Left lobe of liver (tissue), 2 donors: ENCODE measurements around the gene PTGIR. TPM values are rescaled to one million over a fixed set of nuclear protein-coding genes. Genes with fewer than 3 reads are reported as not detected.
"Not testable (repeated sequence)": the region's sequence is repeated elsewhere in the genome, so short reads cannot be mapped to it uniquely, and the experiment has no call there.

Experiments
- ATAC-seq: fragments of 200-7000 bp; cut with Tn5 transposase; one replicate; pipeline ENCODE4 v1.9.1; 2020; ENCODE audit warnings: mild to moderate bottlenecking, moderate library complexity
- DNase-seq: peaks from one replicate; pipeline ENCODE4 v3.0.0-alpha.2; 2020; ENCODE audit warnings: low spot score
- total RNA-seq: library from RNA; stranded (reverse); gene quantifications from one replicate; pipeline ENCODE4 v1.2.1, GENCODE V29; 2021
- donor health status: DM: no; HTN: no; CAD: no; lungs with moderate emphysema.
- donor health status: DM: no; HTN: yes; CAD: no.

The PTGIR gene
- total RNA-seq, 1 donor from 2014 or later, result 3.0 TPM

DNA sequence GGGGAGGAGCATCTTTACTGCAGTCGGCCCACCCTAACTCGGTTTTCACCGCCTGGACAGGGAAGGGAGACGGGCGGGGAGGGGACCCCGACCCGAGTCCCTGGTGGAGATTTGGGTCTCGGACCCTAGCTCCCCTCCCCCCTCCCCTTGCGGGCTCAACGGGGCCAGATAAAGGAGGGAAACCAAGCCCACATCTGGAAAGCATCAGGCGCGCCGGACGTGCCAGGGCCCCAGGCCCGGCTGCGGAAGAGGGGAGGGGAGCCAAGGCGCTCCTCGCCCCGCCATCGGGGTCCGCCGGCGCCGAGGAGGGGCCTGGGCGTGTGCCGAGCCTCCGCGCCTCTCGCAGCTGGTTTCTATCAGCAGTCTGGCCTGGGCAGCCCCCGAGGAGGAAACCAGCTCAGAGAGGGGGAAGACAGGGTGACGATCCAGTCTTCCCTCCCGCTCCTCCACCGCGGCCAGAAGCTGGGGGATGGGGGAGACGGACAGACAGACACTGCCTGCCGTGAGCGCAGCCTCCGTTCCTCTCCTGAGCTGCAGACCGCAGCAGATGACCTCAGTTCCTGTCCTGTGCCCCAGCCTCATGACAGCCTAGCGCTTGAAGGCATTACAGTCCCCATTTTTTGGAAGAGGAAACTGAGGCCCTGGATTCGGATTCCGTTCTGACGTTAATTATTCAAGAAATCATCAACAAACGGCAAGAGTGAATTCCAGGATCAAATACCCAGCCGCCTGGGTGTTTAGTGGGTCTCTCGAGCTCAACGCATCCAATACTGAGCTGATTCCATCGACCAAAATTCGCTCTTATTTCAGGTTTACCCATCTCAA is 14.7 kb upstream of the PTGIR start:
- DNase-seq, result no peak
- peak; percentile 37 for ATAC-seq

DNA sequence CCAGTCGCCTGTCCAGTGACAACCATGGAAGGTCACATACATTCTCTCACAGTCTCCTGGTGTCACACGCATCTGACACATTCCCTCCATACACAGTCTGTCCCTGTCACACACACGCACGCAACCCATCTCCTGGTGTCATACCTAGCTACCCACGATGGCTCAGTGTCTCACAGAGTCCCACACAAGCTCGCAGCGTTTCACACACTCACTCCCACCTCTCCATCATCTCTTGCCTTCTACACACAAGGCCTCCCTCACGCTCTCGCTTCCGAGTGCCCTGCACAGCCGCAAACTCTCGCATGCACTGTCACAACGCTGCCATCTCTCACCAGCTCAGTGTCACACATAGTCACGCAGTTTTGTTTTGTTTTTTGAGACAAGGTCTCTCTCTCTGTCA is 12.3 kb upstream of the PTGIR start:
- no peak for DNase-seq

DNA sequence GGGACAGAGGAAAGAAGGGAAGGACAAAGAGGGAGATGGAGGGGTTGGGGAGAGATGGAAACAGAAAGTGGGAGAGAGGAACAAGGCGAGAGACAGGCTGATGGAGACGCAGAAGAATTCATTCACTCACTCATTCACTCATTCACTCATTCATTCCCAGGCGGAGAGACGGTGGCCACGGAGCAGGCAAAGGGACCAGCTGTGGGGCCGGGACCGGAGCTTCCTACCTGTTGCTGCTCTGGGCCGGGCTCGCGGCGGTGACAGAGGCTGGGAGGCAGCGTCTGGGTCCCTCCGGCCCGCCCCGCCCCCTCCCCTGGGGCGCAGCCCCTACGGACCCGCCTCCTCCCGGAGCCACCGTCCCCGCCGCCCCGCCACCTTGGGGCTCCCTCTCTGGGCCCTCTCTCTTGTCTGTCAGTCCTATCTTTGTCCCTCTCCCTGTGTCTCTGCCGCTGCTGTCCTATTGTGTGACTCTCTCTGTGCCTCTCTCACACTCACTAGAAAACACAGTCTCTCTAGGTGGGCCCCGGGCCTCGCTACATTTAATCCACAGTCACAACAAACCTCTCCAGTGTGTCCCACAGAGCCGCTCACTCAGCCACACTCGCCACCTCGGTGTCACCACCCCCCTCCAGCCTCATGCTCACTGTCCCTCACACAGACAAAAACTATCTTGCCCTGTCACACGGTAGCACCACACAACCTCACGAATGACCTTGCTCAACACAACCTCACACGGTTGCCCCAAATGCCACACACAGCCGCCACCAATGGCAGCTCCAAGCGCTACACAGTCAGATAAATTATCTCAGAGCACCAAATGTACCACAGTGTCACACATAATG is 11.3 kb upstream of the PTGIR start, which contains the start of gene GNG8:
GNG8 (minus strand) TSS at position 283 of the 842 bp plus-strand sequence. CDS start 1,520 bp downstream, outside the sequence.
- DNase-seq, result no peak

More for the DNA sequence above, 12.3 kb upstream of the PTGIR start:
- no peak for ATAC-seq

DNA sequence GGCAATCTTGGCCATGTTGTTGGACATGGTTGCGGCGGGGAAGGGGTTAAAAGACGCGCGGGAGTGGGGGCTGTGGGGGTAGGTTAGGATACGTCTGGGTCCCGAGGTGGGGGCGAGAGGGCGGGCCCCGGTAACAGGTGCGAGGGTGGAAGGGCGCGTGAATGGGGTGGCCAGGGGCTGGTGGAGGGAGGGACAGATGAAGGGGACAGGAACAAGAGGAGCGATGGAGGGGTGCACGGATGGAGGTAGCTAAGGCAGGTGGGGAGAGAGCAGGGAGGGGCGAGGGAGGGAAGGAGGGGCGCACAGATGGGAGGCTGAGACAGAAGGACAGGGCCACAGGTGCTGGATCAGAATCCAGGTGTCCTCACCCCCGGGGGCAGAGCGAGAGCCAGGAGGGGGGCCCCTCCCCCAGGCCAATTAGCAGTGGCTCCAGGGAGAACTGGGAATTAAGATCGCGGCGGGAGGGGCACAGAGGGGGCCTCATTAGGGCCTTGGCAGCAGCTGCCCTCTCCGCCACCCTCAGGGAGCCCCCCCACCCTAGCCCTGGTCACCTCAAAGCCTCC is 9.8 kb upstream of the PTGIR start:
- ATAC-seq, result no peak
- no peak for DNase-seq

More for the DNA sequence above, 11.3 kb upstream of the PTGIR start, which contains the start of gene GNG8:
- ATAC-seq, result no peak

DNA sequence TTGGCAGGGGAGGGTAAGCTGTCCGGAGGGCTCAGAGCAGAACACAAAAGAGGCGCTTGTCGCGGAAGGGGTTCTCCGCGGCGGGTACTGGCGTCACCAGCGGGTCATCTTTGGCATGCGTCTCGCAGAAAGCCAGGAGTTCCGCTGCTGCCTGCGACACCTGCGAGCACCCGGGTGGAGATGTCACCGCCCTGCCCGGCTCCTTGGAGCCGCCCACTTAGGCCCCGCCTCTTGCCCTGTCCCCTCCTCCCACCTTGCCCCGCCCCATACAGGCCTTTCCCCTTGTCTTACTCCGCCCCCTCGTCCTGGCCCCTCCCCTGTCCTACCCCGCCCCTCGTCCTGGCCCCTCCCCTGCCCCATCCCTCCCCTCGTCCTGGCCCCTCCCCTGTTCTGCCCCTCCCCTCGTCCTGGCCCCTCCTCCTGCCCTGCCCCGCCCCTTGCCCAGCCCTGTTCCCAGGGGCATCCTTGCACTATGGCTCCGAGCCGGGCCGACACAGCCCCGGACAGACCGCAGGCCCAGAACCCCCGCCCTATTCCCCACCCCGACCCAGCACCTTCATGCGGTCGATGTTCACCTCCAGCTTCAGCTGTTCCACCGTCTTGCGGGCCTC is 9.3 kb upstream of the PTGIR start:
- peak; percentile 53 for ATAC-seq
- DNase-seq, result no peak

DNA sequence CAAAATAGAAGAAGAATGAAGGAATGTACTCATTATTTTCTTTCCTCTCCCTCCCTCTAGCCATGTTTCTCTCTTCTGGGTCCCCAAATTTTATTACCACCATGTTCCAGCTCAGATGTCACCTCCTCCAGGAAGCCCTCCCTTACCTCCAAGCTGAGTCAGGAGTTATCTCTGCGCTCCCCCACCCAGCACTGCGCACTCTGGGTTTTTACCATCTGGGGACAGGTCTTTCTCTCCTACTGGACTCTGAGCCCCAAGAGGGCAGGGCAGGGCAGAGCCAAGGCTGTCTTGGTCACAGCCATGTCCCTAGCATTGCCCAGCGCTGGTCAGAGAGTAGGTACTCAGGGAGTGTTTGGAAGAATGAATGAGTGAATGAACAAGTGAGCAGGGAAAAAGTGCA is 8.2 kb upstream of the PTGIR start:
- DNase-seq (no peak), ATAC-seq (no peak)

DNA sequence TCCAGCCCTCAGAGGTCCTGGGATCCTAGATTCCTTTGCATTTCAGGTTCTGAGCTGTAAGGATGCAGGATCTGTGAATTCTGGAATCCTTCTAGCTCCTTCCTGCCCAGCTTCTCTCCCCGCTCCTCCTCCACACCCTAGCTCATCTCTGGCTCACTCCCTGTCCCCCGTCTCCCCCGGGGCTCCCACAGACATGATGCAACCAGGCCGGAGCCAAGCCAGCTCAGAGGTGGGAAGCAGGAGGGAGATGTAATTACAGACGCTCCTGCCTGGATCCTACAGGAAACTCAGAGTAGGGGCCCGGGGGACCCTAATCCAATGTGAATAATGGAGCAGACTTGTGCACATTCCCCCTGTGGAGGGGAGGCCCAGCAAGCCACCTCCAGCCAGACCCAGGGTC is 6.6 kb upstream of the PTGIR start:
- no peak for ATAC-seq
- DNase-seq, result no peak

DNA sequence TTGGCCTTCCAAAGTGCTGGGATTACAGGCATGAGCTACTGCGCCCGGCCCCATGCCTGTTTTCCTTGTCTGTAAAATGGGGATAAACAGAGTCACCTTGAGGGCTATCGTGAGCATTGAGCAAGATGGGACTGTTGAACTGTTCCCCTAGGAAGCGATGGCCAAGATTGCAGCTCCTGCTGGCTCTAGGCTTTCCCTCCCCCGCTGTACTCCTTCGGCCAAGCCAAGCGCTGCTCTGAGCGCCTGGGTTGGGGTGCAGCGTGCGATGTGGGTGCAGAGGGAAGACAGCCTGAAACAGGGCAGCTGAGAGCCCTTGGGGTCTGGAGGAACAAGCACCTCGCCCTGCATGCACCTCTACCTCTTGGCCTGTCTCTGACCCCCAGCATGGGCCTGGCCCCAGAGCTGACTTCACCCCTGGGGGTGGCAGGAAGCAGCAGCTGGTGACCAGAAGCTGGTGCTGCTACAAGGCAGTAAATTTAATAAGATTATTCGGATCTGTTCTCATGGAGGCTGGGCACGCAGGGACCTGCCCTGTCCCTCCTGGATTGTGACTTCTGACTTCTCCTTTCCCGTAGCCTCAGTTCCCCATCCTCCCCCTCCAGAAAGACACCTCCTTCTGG is 5.8 kb upstream of the PTGIR start:
- no peak for ATAC-seq
- no peak for DNase-seq

DNA sequence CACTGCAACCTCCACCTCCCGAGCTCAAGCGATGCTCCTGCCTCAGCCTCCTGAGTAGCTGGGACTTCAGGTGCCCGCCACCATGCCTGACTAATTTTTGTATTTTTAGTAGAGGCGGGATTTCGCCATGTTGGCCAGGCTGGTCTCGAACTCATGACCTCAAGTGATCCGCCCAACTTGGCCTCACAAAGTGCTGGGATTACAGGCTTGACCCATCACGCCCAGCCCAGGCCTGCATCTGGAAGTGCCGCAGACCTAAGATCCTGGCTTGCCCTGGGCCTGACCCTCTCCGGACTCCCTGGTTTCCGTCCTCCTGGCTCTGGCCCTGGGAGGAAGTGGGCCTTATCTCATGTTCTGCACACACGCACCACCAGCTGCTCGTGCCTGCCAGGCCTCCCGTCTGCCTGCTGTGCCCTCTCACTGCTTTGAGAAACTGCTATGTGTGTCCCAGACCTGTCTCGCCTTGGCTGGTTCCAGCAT is 4.7 kb upstream of the PTGIR start:
- DNase-seq (no peak), ATAC-seq (peak; percentile 51)

DNA sequence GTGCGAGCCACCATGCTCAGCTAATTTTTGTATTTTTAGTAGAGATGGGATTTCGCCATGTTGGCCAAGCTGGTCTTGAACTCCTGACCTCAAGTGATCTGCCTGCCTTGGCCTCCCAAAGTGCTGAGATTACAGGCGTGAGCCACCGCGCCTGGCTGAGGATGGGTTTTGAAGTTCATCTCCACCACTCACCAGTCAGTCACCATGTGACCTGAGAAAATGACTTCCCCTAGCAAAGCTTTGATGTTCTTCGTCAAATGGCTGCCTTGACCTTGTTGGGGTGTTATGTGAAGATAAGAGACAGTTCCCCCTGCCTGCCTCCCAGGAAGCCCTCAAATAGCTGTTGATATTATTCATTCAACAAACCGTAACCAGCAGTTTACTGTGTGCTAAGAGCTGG is 4.1 kb upstream of the PTGIR start:
- ATAC-seq, DNase-seq: not testable (repeated sequence)

DNA sequence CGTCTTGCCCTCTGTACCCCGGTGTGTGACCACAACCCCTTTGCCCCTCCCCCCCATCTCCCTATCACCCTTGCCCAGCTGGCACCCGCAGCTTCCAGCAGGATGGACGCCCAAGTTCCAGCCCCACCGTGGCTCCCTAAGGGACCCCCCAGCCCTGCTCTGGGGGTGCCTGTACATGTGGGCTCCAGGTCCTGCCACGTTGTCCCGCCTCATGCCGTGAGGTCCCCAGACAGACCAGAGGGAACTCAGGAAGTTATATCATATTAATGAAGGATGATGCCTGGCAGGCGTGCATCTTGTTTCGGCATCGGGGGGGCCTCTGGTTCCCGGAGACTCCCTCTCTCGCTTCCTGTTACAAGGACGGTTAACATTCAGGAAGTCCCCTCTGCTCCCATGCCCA is 1.6 kb upstream of the PTGIR start:
- ATAC-seq, result no peak
- no peak for DNase-seq

DNA sequence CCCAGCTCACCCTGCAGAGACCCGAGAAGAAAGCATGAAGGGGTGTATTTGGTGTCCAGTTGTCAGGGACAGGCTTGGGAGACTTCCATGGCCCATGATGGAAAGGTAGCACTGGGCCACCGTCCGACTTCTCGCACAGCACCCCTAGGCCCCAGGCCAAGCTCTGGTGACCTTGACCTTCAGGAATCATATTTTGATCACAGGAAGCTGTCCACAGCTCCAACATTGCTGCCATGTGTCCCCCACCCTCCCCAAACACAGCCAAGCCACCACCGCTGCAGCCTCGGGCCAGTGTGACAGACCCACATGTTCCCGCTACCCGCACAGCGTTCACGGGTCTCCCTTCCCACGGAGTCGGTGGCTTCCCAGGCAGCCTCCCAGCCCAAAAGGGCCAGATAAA is 842 bp upstream of the PTGIR start:
- ATAC-seq, result no peak
- no peak for DNase-seq

DNA sequence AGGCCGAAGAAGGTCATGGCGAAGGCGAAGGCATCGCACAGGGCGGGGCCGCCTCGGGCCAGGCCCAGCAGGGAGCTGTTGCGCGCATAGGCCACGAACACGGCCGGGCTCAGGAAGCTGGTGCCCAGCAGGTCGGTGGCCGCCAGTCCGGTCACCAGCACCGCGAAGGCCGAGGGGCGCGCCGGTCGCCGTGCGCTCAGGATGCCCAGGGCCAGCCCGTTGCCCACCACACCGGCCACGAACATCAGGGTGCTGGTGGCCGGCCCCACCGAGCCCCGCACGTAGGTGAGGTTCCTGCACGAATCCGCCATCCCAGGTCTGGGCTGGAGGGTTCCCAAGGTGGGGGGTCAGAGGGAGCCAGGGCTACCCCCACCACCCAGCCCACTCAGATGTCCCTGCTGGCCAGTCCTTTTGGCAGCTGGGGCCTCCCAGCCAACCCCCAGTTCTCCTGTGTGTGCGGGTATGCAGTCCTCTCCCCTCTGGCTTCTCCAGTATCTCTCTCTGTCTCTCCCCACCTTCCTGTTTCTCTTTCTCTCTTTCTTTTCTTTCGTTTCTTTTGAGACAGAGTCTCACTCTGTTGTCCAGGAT is 880 bp downstream of the PTGIR start:
- no peak for ATAC-seq
- no peak for DNase-seq

DNA sequence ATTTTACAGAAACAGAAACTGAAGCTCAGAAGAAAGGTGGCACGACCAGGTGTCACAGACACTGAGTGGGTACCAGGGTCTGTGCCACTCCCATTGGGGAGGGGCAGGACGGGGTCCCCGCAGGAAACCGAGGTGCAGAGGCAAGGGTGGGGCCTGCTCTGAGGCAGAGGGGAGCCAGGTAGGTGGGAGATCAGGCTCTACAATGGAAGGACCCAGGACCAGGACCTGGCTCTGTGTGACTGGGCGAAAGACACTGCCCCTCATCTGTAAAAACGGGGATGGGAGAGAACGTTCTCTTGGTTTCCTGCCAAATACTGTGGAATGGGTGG is 2.8 kb downstream of the PTGIR start:
- DNase-seq, result no peak
- ATAC-seq, result no peak

DNA sequence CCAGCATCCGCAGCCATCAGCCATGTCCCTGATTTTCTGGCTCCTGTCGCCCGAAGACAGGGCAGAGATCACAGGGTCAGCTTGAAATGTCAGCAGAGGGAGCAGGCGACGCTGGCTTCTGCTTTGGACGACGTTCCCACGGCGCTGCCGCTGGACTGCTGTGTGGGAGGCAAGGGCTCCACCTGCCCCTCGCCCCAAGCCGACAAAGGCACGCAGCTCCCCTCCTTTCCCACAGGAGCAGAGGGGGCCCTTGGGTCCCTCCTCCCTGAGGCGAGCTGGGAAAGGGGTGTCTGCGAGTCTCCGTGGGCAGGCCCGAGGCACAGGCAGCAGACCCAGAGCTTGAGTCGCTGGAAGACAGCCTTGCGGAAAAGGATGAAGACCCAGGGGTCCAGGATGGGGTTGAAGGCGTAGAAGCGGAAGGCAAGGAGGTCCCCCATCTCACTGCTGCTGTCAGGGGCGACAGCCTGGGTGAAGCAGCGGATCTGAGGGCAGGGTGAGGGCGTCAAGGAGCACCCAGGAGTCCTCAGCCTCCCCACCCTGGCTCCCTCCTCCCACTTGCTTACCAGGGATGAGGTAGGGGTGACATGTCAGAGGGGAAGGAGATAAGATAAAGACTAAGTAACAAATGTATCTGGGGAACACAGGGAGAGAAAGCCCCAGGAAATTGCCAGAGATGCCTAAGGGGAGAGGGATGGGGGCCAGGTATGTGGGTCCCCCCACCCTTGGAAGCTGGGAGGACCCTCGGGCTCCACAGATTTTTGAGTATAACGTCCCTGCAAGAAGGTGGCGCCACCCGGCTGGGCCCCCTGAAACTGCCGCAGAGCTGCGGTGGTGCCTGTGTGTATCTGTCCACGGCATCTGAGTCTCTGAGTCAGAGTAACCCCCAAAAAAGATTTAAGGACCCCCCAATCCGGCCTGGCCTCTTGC is 3.4 kb downstream of the PTGIR start:
- ATAC-seq (peak; percentile 34), DNase-seq (no peak)

DNA sequence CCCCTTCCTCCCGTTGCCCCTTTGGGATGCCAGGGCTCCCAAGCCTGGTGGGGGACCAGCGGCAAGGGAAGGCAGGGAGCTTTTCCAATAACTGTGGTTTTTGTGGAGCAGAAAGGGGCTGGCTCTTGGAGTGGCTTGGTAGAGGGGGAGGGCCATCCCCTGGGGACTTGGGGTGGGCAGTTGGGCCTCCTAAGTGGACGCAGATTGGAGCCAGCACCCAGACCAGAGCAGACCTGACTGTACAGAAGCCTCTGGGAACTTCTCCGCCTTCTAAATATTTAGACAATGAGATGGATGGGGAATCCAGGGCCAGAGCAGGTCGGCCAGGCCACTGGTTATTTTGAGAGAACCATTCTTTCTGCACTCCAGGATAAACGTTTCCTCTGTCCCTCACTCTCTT is 4.2 kb downstream of the PTGIR start:
- ATAC-seq (no peak), DNase-seq (no peak)

DNA sequence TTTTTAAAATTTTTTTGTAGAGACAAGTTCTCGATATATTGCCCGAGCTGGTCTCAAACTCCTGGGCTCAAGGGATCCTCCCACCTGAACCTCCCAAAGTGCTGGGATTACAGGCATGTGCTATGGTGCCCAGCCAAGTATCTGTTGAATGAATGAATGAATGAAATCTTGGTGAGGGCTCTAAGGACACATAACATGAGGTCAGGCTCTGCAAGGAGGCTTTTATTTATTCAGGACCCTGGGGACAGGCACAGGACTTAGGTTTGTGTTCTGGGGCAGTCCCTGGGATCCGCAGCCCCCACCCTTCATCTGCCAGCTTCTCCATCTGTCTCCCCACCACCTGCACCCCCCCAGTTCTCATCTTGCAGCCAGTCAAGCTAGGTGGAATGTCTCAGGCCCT is 4.6 kb downstream of the PTGIR start:
- DNase-seq (no peak), ATAC-seq (no peak)

DNA sequence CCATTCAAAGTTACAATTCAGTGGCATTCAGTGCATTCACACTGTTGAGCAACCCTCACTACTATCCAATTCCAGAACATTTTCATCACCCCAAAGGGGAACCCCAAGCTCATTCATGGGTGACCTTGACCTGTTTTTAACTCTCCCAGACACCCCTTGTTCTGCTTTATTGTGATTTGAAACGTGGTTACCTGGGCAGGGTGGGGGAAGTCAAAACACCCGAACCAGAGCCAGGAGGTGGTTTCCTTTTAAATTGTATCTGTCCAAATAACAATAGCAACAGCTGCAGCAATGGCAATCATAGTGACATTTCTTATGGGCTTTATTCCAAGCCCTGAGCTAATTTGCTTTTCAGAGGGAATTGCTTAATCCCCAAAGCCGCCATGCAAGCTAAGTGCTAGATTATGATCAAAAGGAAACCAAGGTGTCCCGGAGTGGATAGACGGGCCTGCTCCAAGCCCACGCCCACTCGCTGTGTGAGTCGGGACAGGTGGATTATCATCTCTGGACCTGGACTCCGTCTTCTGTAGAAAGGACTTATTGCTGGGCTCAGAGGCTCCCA is 6.1 kb downstream of the PTGIR start:
- ATAC-seq (no peak), DNase-seq (no peak)

DNA sequence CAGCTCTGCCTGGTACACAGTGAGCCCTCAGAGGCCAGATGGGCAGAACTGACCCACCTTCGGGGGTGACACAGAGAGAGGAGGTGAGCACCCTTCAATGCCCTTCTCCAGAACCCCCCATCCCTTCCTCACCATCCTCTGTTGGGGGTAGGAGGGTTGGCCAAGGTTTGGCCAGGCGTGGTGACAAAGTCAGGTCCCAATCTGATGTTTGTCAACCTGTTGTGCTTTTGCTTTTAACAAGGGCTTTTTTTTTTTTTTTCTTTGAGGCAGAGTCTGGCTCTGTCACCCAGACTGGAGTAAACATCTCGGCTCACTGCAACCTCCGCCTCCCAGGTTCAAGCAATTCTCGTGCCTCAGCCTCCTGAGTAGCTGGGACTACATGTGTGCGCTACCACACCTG is 7.3 kb downstream of the PTGIR start:
- DNase-seq (no peak), ATAC-seq (no peak)
